IMR-90 (cell line): Measurements from ENCODE around the gene BCL2L15. TPM values are rescaled to one million over a fixed set of nuclear protein-coding genes. Genes with fewer than 3 reads are reported as not detected.

Experiments used
- ATAC-seq: fragments of 200-7000 bp; cut with Tn5 transposase; 2 replicates; pipeline ENCODE4 v1.9.1; 2020; ENCODE audit warnings: low read depth, mild to moderate bottlenecking, moderate library complexity
- BruUV-seq: library from RNA; stranded (reverse); fragments of 400-500 nt; replicated peaks from 2 replicates; lab custom pipeline; 2021; lab: Mats Ljungman, UMichigan
- CTCF ChIA-PET: fragments of 300-600 bp; formaldehyde crosslinking; extraction: SDS; loops from one replicate; lab custom pipeline; 2021; ENCODE audit warnings: antibody characterized with exemption; lab: Yijun Ruan, JAX
- POLR2A ChIA-PET: fragments of 300-600 bp; sonication (Branson Sonifier 250); formaldehyde crosslinking; loops from one replicate; lab custom pipeline; 2022; ENCODE audit warnings: antibody characterized with exemption; ENCODE audit not compliant: unreplicated experiment; lab: Charles Lee
- DNase-seq: peaks from one replicate; pipeline ENCODE4 v3.0.0; 2013
- H2AFZ ChIP-seq: replicated peaks from 2 replicates; pipeline ENCODE3; 2013; ENCODE audit warnings: low read length, mild to moderate bottlenecking; ENCODE audit not compliant: poor library complexity
- H2AK5ac ChIP-seq: 2 replicates; pipeline ENCODE4 v1.6.1; 2013; ENCODE audit warnings: low read depth, low read length, inconsistent platforms
- H2AK9ac ChIP-seq: replicated peaks from 2 replicates; pipeline ENCODE3; 2013; ENCODE audit warnings: mild to moderate bottlenecking, low read depth, low read length, moderate library complexity; ENCODE audit not compliant: poor library complexity
- H2BK120ac ChIP-seq: 2 replicates; pipeline ENCODE4 v1.6.1; 2013; ENCODE audit warnings: low read depth, low read length, inconsistent platforms
- H2BK15ac ChIP-seq: 3 replicates; pipeline ENCODE4 v1.6.1; 2013; ENCODE audit warnings: low read depth, low read length, inconsistent platforms
- H2BK20ac ChIP-seq: 2 replicates; pipeline ENCODE4 v1.6.1; 2013; ENCODE audit warnings: low read depth, mild to moderate bottlenecking, inconsistent platforms, low read length, moderate library complexity
- H2BK5ac ChIP-seq: 2 replicates; pipeline ENCODE4 v1.6.1; 2013; ENCODE audit warnings: mild to moderate bottlenecking, low read depth, low read length, inconsistent platforms; ENCODE audit not compliant: poor library complexity, severe bottlenecking
- H3K14ac ChIP-seq: replicated peaks from 2 replicates; pipeline ENCODE4 v1.6.1; 2013; ENCODE audit warnings: low read depth, low read length, inconsistent platforms
- H3K18ac ChIP-seq: 2 replicates; pipeline ENCODE4 v1.6.1; 2013; ENCODE audit warnings: low read depth, low read length, control low read depth
- H3K23ac ChIP-seq: 2 replicates; pipeline ENCODE4 v1.6.1; 2013; ENCODE audit warnings: low read depth, low read length, inconsistent platforms
- H3K27ac ChIP-seq: 2 replicates; pipeline ENCODE4 v1.5.1; 2013; ENCODE audit warnings: mild to moderate bottlenecking, control low read depth, low read length; ENCODE audit not compliant: insufficient read depth
- H3K27me3 ChIP-seq: 2 replicates; pipeline ENCODE4 v1.6.1; 2013; ENCODE audit warnings: low read length; ENCODE audit not compliant: control insufficient read depth, insufficient read depth
- H3K36me3 ChIP-seq: 2 replicates; pipeline ENCODE4 v1.6.1; 2013; ENCODE audit warnings: low read length, mixed read lengths; ENCODE audit not compliant: control insufficient read depth, insufficient read depth
- H3K4ac ChIP-seq: 2 replicates; pipeline ENCODE4 v1.6.1; 2013; ENCODE audit warnings: low read depth, low read length, inconsistent platforms
- H3K4me1 ChIP-seq: 2 replicates; pipeline ENCODE4 v1.6.1; 2013; ENCODE audit warnings: low read length, mixed read lengths; ENCODE audit not compliant: control insufficient read depth, insufficient read depth
- H3K4me2 ChIP-seq: 2 replicates; pipeline ENCODE4 v1.6.1; 2013; ENCODE audit warnings: low read depth, mild to moderate bottlenecking, control low read depth, low read length, moderate library complexity
- H3K4me3 ChIP-seq: 2 replicates; pipeline ENCODE4 v1.5.1; 2013; ENCODE audit warnings: low read depth, mild to moderate bottlenecking, control low read depth, low read length, moderate library complexity; ENCODE audit not compliant: insufficient read depth
- H3K56ac ChIP-seq: 2 replicates; pipeline ENCODE4 v1.6.1; 2013; ENCODE audit warnings: low read length, inconsistent platforms; ENCODE audit not compliant: insufficient read depth; ENCODE audit errors: extremely low read depth
- H3K79me1 ChIP-seq, 2 experiments: 2 replicates each; pipeline ENCODE4 v1.6.1; 2013; ENCODE audit warnings: low read length in 2 of 2, inconsistent platforms in 1 of 2, low read depth in 1 of 2
- H3K9ac ChIP-seq: 2 replicates; pipeline ENCODE4 v1.6.1; 2013; ENCODE audit warnings: low read depth, low read length, control low read depth
- H3K9me1 ChIP-seq: 2 replicates; pipeline ENCODE4 v1.6.1; 2013; ENCODE audit warnings: low read length, inconsistent platforms; ENCODE audit not compliant: insufficient read depth
- H3K9me3 ChIP-seq: 2 replicates; pipeline ENCODE4 v1.6.1; 2013; ENCODE audit warnings: low read length; ENCODE audit not compliant: control insufficient read depth, insufficient read depth
- H4K20me1 ChIP-seq: 2 replicates; pipeline ENCODE4 v1.6.1; 2013; ENCODE audit warnings: low read length, inconsistent platforms; ENCODE audit not compliant: insufficient read depth
- H4K5ac ChIP-seq: 2 replicates; pipeline ENCODE4 v1.6.1; 2013; ENCODE audit warnings: mild to moderate bottlenecking, low read depth, low read length, control low read depth
- H4K8ac ChIP-seq, 2 experiments: 2 replicates each; pipeline ENCODE4 v1.6.1; 2013; ENCODE audit warnings: low read depth in 2 of 2, low read length in 2 of 2, control low read depth in 1 of 2, inconsistent platforms in 1 of 2
- H4K91ac ChIP-seq: 2 replicates; pipeline ENCODE4 v1.6.1; 2013; ENCODE audit warnings: low read depth, low read length, inconsistent platforms; ENCODE audit not compliant: insufficient read depth
- BHLHE40 ChIP-seq: fragments of 150-350 bp; IDR thresholded peaks from 2 replicates; pipeline ENCODE4 v1.6.1; 2016; ENCODE audit warnings: mild to moderate bottlenecking, low read depth, low read length
- CTCF ChIP-seq: conservative IDR thresholded peaks from 2 replicates; pipeline ENCODE4 v1.5.1; 2012; ENCODE audit warnings: mild to moderate bottlenecking, low read depth, low read length, improper control_type of control experiment
- ELK1 ChIP-seq: fragments of 150-350 bp; IDR thresholded peaks from 2 replicates; pipeline ENCODE4 v1.6.1; 2016; ENCODE audit warnings: low read depth, mild to moderate bottlenecking, low read length, moderate library complexity, borderline replicate concordance
- FOS ChIP-seq: fragments of 150-350 bp; IDR thresholded peaks from 2 replicates; pipeline ENCODE4 v1.6.1; 2016; ENCODE audit warnings: low read depth, low read length
- MAFK ChIP-seq: IDR thresholded peaks from 2 replicates; pipeline ENCODE4 v1.6.1; 2012; ENCODE audit warnings: low read depth, low read length, improper control_type of control experiment
- NFE2L2 ChIP-seq: fragments of 150-350 bp; IDR thresholded peaks from 2 replicates; pipeline ENCODE4 v1.6.1; 2016; ENCODE audit warnings: low read depth, mild to moderate bottlenecking, low read length
- RAD21 ChIP-seq: IDR thresholded peaks from 2 replicates; pipeline ENCODE4 v1.6.1; 2012; ENCODE audit warnings: low read length, improper control_type of control experiment
- SMC3 ChIP-seq: fragments of 150-350 bp; IDR thresholded peaks from 2 replicates; pipeline ENCODE4 v1.6.1; 2016; ENCODE audit warnings: low read depth, mild to moderate bottlenecking, antibody characterized with exemption, low read length, moderate library complexity
- WGBS, 2 experiments: methylation state at CpG; one replicate each; pipeline versions ENCODE4 v1.1.5 to v1.1.7; 2013; ENCODE audit warnings: missing lambda C conversion rate in 2 of 2; ENCODE audit not compliant: insufficient read length in 1 of 2; ENCODE audit errors: extremely low coverage in 2 of 2; 5-methylcytosine and 5-hydroxymethylcytosine counted together
- dilution Hi-C: fragments of 300-500 bp; cut with HindIII; formaldehyde crosslinking; loops from one replicate; pipeline ENCODE4 v1.14.3; 2018; ENCODE audit warnings: low sequenced_read_pairs; ENCODE audit not compliant: unreplicated experiment
- in situ Hi-C: fragments of 300-500 bp; cut with MboI; formaldehyde crosslinking; loops from 3 replicates; pipeline ENCODE4 v1.14.3; 2019; ENCODE audit warnings: low sequenced_read_pairs, inconsistent platforms, mixed read lengths
- intact Hi-C: fragments of 100-400 bp; cut with micrococcal nuclease; formaldehyde crosslinking; loops from 2 replicates; pipeline ENCODE4 v1.10.0; 2022
- polyA plus RNA-seq, 3 experiments: library from polyadenylated mRNA; depleted of rRNA; stranded (reverse); fragments of >200 nt; gene quantifications; 2 replicates each; pipeline ENCODE4 v1.2.3, GENCODE V29; 2012; ENCODE audit warnings: low replicate concordance in 1 of 3
- total RNA-seq: library from RNA; depleted of rRNA; stranded (reverse); fragments of >200 nt; gene quantifications from 2 replicates; pipeline ENCODE4 v1.2.3, GENCODE V29; 2012
- TF ChIP-seq, protein P1 (sequence below): fragments of 150-350 bp; IDR thresholded peaks from 2 replicates; pipeline ENCODE4 v1.6.1; 2017; ENCODE audit warnings: mild to moderate bottlenecking, antibody characterized with exemption, low read length, low read depth

Gene BCL2L15
- total and polyA plus RNA-seq, 2 of the 4 experiments (the other 2 are of a cell fraction) = under 0.01 to 0.15 TPM

DNA sequence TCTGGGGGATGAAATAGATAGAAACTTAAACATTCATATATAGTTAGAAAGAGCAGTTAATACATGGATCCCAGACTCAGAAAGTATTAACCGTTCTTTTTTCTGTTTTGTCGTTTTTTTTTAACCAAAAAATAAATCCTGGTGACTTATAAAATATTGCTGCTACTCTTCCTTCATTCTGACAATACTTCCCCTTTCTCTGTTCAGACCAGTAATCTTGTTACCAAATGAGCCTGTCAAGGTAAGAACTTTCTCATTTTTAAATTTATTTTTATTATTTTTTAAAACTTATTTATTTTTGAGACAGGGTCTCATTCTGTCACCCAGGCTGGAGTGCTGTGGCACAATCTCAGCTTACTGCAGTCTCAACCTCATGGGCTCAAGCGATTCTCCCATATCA lies 29.6 kb downstream of the BCL2L15 start:
- Histone ChIP-seq H2BK15ac (no peak overlapping the region), H3K56ac (no peak overlapping the region), H3K9me1 (no peaks in the 10 kb centered on the region), H4K91ac (no peak overlapping the region), H3K79me1 (no peaks in the 10 kb centered on the region), H3K23ac (no peak overlapping the region), H2AK5ac (no peak overlapping the region), H2AFZ (no peak overlapping the region), H3K4me1 (peaks cover 10% of the 10 kb centered on the region), H3K9ac (no peak overlapping the region), H3K4me2 (no peak overlapping the region), H4K8ac (no peak overlapping the region), H2BK5ac (no peak overlapping the region), H3K4me3 (no peak overlapping the region), H3K4ac (no peak overlapping the region), H3K36me3 (no peaks in the 10 kb centered on the region), H2BK120ac (no peak overlapping the region), H3K18ac (no peak overlapping the region), H3K27ac (no peak overlapping the region), H2AK9ac (no peak overlapping the region), H2BK20ac (no peak overlapping the region), H4K5ac (no peak overlapping the region), H3K14ac (no peak overlapping the region), H3K9me3 (no peaks in the 10 kb centered on the region), H3K27me3 (no peaks in the 10 kb centered on the region), H4K20me1 (no peaks in the 10 kb centered on the region)
- CTCF ChIA-PET = no interaction called here
- POLR2A ChIA-PET = no interaction called here
- DNase-seq (no peak), ATAC-seq (no peak)
- intact Hi-C loops = no loop called here
- TF ChIP-seq ELK1 (no peak), BHLHE40 (no peak), NFE2L2 (no peak), SMC3 (no peak), FOS (no peak), RAD21 (no peak), MAFK (no peak), CTCF (no peak)
- TF ChIP-seq, protein P1, sequence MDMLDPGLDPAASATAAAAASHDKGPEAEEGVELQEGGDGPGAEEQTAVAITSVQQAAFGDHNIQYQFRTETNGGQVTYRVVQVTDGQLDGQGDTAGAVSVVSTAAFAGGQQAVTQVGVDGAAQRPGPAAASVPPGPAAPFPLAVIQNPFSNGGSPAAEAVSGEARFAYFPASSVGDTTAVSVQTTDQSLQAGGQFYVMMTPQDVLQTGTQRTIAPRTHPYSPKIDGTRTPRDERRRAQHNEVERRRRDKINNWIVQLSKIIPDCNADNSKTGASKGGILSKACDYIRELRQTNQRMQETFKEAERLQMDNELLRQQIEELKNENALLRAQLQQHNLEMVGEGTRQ = no peak
- in situ Hi-C loops = loop anchor here (25.0 kb wide), 1 partner anchor 430 kb away; no protein-coding TSS in a partner anchor
- WGBS, 2 experiments = no CpG with 5 or more reads among the region's 3 CpGs
- no TSS peak for BruUV-seq
- dilution Hi-C loops = no loop called here
